OCI-LY7 (cell line): ENCODE results near the gene PHEX. TPM values are rescaled to one million over a fixed set of nuclear protein-coding genes. Genes with fewer than 3 reads are reported as not detected.

Experiments used
- BruUV-seq: library from RNA; stranded (reverse); fragments of 400-500 nt; replicated peaks from 2 replicates; lab custom pipeline; 2021; lab: Mats Ljungman, UMichigan
- CTCF ChIA-PET: fragments of 300-600 bp; sonication (Branson Sonifier 250); formaldehyde crosslinking; loops from one replicate; lab custom pipeline; 2022; ENCODE audit warnings: antibody characterized with exemption; ENCODE audit not compliant: unreplicated experiment; lab: Charles Lee
- POLR2A ChIA-PET: fragments of 300-600 bp; sonication (Branson Sonifier 250); formaldehyde crosslinking; loops from one replicate; lab custom pipeline; 2022; ENCODE audit warnings: antibody characterized with exemption; lab: Charles Lee
- DNase-seq: peaks from one replicate; pipeline ENCODE4 v3.0.0-alpha.2; 2015; ENCODE audit warnings: low spot score
- H2AFZ ChIP-seq: fragments of 200-600 bp; sonication (generic), shearing (Covaris generic); 2 replicates; pipeline ENCODE4 v1.6.1; 2014; ENCODE audit warnings: mild to moderate bottlenecking, antibody characterized with exemption, low read length, moderate library complexity
- H3K27ac ChIP-seq: fragments of 200-600 bp; sonication (generic); 2 replicates; pipeline ENCODE4 v1.5.1; 2014; ENCODE audit warnings: mixed run types, low read depth, mild to moderate bottlenecking, moderate library complexity, low read length, inconsistent platforms; ENCODE audit not compliant: poor library complexity, severe bottlenecking
- H3K36me3 ChIP-seq: fragments of 200-600 bp; sonication (generic); 2 replicates; pipeline ENCODE4 v1.6.1; 2014; ENCODE audit warnings: mild to moderate bottlenecking, antibody characterized with exemption, low read length, moderate library complexity, mixed read lengths; ENCODE audit not compliant: insufficient read depth
- H3K4me1 ChIP-seq: fragments of 200-600 bp; sonication (generic); 2 replicates; pipeline ENCODE4 v1.5.1; 2014; ENCODE audit warnings: mild to moderate bottlenecking, low read length; ENCODE audit not compliant: insufficient read depth, poor library complexity, severe bottlenecking
- H3K4me2 ChIP-seq: fragments of 200-600 bp; sonication (generic); 2 replicates; pipeline ENCODE4 v1.6.1; 2014; ENCODE audit warnings: mild to moderate bottlenecking, low read length
- H3K4me3 ChIP-seq: fragments of 200-600 bp; sonication (generic); 2 replicates; pipeline ENCODE4 v1.5.1; 2014; ENCODE audit warnings: mild to moderate bottlenecking, low read depth, low read length; ENCODE audit not compliant: poor library complexity, severe bottlenecking
- H3K79me2 ChIP-seq: fragments of 200-600 bp; sonication (generic); 2 replicates; pipeline ENCODE4 v1.6.1; 2016; ENCODE audit warnings: low read depth, mild to moderate bottlenecking, low read length, moderate library complexity, mixed read lengths; ENCODE audit not compliant: insufficient read depth
- H3K9me2 ChIP-seq: fragments of 200-600 bp; sonication (generic); 2 replicates; pipeline ENCODE4 v1.6.1; 2016; ENCODE audit warnings: mild to moderate bottlenecking, low read length, mixed read lengths; ENCODE audit not compliant: insufficient read depth
- H3K9me3 ChIP-seq: fragments of 200-600 bp; sonication (generic); 2 replicates; pipeline ENCODE4 v1.6.1; 2014; ENCODE audit warnings: mild to moderate bottlenecking, mixed run types, low read length, mixed read lengths
- H4K20me1 ChIP-seq: fragments of 200-600 bp; sonication (generic); 2 replicates; pipeline ENCODE4 v1.6.1; 2014; ENCODE audit warnings: mild to moderate bottlenecking, antibody characterized with exemption, low read length, moderate library complexity, mixed read lengths; ENCODE audit not compliant: insufficient read depth
- EZH2phosphoT487 ChIP-seq: fragments of 200-600 bp; sonication (generic); IDR thresholded peaks from 2 replicates; pipeline ENCODE4 v1.6.1; 2018; ENCODE audit warnings: low read depth, borderline replicate concordance, mild to moderate bottlenecking, mixed run types, antibody characterized with exemption, low read length, moderate library complexity, mixed read lengths
- intact Hi-C: fragments of 100-400 bp; cut with micrococcal nuclease; formaldehyde crosslinking; loops from one replicate; pipeline ENCODE4 v1.10.0; 2022; ENCODE audit not compliant: unreplicated experiment
- total RNA-seq, 2 experiments: library from RNA; depleted of rRNA in 1 of 2; stranded (reverse); fragments of >200 nt in 1 of 2; shearing (Covaris generic) in 1 of 2; gene quantifications; 2 replicates each; pipeline ENCODE4 v1.2.3, GENCODE V29; 2014 to 2022
- TF ChIP-seq, protein P1 (sequence below): fragments of 200-600 bp; sonication (generic); conservative IDR thresholded peaks from 2 replicates; pipeline ENCODE4 v1.5.1; 2014; ENCODE audit warnings: mild to moderate bottlenecking, antibody characterized with exemption, low read length, moderate library complexity, mixed read lengths

PHEX gene
- total RNA-seq, 2 experiments from 2014 or later, result 0.09 TPM; not detected in 1

DNA sequence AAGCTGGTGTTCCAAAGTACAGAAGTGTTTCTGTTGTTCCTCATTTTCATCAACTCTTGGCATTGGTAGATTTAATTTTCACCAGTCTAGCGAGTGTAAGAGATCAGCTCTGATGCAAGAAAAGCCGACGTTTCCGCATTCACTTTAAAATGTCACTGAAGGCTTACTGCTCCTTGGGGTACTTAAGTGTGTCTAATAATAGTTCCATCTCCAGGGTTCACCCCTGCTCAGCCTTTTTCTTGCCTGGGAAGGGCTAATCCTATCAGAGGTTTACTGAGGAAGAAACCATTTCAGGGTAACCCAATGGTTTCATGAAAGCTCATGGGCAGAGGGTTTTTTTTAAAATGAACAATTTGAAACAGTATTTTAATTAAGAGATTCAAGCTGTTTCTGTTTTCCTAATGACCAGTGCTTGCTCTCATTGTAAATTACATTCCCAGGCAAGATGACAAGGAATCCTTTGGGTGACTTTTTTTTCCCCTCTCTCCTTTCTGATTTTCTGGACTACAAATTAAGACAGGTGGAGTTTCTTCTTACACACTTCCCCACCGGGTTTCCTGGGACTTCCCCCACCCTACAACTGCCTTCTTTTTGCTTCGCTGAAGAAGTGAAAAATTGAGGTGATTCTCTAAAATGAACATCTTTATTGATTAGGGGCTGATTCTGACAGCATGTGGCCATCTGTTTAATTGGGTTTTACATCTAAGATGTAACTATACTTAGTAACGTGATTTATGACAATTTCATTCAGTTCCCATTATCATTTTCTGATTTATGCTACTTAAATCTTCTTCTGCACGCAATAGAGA, 161.9 kb downstream of the PHEX start:
- intact Hi-C loops, result loop anchor here (2.0 kb wide), 1 partner anchor 57 kb away; no protein-coding TSS in a partner anchor
- DNase-seq, result no peak
- Histone ChIP-seq H3K9me3 (no peaks in the 10 kb centered on the region), H3K79me2 (no peaks in the 10 kb centered on the region), H3K9me2 (no peaks in the 10 kb centered on the region), H3K27ac (no peak overlapping the region), H2AFZ (no peak overlapping the region), H3K36me3 (no peaks in the 10 kb centered on the region), H4K20me1 (no peaks in the 10 kb centered on the region), H3K4me3 (no peak overlapping the region), H3K4me2 (no peak overlapping the region), H3K4me1 (no peaks in the 10 kb centered on the region)
- ChIA-PET POLR2A (no interaction called here), CTCF (no interaction called here)
- no peak for TF ChIP-seq EZH2phosphoT487
- TF ChIP-seq, protein P1, sequence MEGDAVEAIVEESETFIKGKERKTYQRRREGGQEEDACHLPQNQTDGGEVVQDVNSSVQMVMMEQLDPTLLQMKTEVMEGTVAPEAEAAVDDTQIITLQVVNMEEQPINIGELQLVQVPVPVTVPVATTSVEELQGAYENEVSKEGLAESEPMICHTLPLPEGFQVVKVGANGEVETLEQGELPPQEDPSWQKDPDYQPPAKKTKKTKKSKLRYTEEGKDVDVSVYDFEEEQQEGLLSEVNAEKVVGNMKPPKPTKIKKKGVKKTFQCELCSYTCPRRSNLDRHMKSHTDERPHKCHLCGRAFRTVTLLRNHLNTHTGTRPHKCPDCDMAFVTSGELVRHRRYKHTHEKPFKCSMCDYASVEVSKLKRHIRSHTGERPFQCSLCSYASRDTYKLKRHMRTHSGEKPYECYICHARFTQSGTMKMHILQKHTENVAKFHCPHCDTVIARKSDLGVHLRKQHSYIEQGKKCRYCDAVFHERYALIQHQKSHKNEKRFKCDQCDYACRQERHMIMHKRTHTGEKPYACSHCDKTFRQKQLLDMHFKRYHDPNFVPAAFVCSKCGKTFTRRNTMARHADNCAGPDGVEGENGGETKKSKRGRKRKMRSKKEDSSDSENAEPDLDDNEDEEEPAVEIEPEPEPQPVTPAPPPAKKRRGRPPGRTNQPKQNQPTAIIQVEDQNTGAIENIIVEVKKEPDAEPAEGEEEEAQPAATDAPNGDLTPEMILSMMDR, result no peak
- BruUV-seq, result no TSS peak

DNA sequence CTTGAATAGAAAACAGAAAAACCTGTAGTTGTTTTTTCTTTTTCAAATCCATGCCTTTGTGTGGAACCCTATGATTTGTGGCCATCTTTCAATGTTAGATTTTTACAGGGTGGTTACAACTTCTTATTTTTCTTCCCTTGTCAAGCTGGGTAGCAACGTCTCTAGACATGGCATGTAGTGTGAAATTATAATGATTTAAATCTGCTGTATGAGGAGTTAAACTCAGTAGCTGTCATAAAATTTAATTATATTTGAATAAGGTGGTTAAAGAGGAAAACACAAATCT, 162.5 kb downstream of the PHEX start:
- Histone ChIP-seq H3K79me2 (no peaks in the 10 kb centered on the region), H2AFZ (no peak overlapping the region), H3K9me3 (no peaks in the 10 kb centered on the region), H4K20me1 (no peaks in the 10 kb centered on the region), H3K4me3 (no peak overlapping the region), H3K36me3 (no peaks in the 10 kb centered on the region), H3K4me2 (no peak overlapping the region), H3K27ac (no peak overlapping the region), H3K9me2 (no peaks in the 10 kb centered on the region), H3K4me1 (no peaks in the 10 kb centered on the region)
- TF ChIP-seq, protein P1, result no peak
- no peak for TF ChIP-seq EZH2phosphoT487
- intact Hi-C loops, result no loop called here
- no peak for DNase-seq
- ChIA-PET CTCF (no interaction called here), POLR2A (no interaction called here)
- no TSS peak for BruUV-seq

DNA sequence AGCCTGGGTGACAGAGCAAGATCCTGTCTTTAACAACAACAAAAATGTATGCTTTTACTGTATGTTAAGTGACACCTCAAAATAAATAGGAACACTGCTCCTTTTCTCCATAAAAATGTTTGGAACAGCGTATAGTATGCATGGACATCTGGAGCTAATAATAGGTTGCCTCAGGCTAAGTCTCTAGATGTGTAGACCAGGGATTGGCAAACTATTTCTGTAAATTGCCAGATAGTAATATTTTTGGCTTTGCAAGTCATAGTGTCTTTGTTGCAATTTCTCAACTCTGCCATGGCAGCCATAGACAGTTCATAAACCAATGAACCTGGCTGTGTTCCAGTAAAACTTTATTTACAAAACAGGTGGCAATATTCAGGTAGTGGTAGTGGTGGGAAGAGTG, 164.0 kb downstream of the PHEX start:
- POLR2A ChIA-PET, result interaction anchor here (0.5 to 1.2 kb wide), 2 partner anchors 11 to 212 kb away, joined by 3 to 4 read pairs; no protein-coding TSS in a partner anchor
- Histone ChIP-seq H4K20me1 (no peaks in the 10 kb centered on the region), H2AFZ (no peak overlapping the region), H3K36me3 (no peaks in the 10 kb centered on the region), H3K27ac (no peak overlapping the region), H3K79me2 (no peaks in the 10 kb centered on the region), H3K4me2 (no peak overlapping the region), H3K4me3 (no peak overlapping the region), H3K9me3 (no peaks in the 10 kb centered on the region), H3K9me2 (no peaks in the 10 kb centered on the region), H3K4me1 (no peaks in the 10 kb centered on the region)
- CTCF ChIA-PET, result no interaction called here
- DNase-seq, result no peak
- no TSS peak for BruUV-seq
- TF ChIP-seq EZH2phosphoT487, result no peak
- TF ChIP-seq, protein P1, result no peak
- intact Hi-C loops, result no loop called here
